ENCODE data around the gene SAPCD2. TPM values are rescaled to one million over a fixed set of nuclear protein-coding genes. Genes with fewer than 3 reads are reported as not detected.

Gene SAPCD2
- total RNA-seq, 2 experiments from 2014 or later, result 0.17 to 0.19 TPM

DNA sequence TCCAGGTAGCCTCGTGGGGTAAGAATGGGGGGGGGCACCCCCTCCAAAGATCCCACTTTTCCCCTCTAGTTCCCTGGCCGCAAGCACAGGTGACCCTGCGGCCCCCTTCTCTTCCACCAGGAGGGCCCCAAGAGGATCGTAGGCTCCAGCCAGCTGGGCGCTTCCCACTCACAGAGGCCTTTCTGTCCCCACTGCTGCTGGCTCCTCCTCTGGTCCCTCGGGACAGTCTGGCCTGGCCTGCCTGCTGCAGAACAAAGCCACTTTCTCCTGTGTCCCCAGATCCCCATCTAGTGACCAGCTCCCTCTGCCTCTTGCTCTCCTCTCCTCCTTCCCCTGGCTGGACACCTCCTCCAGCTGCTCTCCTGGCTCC lies 534 bp upstream of the SAPCD2 start:
- Mint-ChIP-seq H3K4me3 (peak overlapping the region; percentile 82), H3K36me3 (ENCODE audit: low read depth) (no peaks in the 10 kb centered on the region), H3K27me3 (peaks cover 4% of the 10 kb centered on the region), H3K27ac (peak overlapping the region; percentile 24), H3K4me1 (ENCODE audit: low read depth) (peaks cover 16% of the 10 kb centered on the region), H3K9me3 (no peaks in the 10 kb centered on the region)
- no peaks in the 10 kb centered on the region for H3K36me3 ChIP-seq (ENCODE audit: insufficient read depth, low read length)
- peaks cover 28% of the 10 kb centered on the region for H3K4me1 ChIP-seq (ENCODE audit: insufficient read depth, low read length)
- ChIA-PET POLR2A (interaction anchor here (0.6 to 5.2 kb wide), 9 partner anchors 15 to 271 kb away, joined by 3 to 62 read pairs (median 4); partner anchors contain the start of genes DPP7 and MAN1B1), CTCF (interaction anchor here (1.1 to 2.8 kb wide), 6 partner anchors 16 to 166 kb away, joined by 3 to 15 read pairs (median 4); partner anchors contain the start of genes MAN1B1 and NPDC1)
- peaks cover 0 to 8% of the 10 kb centered on the region in 2 experiments for H3K27me3 ChIP-seq (ENCODE audit: control insufficient read depth in 1 of 2, insufficient read depth in 2 of 2, low read length in 2 of 2)
- TF ChIP-seq, protein P1, sequence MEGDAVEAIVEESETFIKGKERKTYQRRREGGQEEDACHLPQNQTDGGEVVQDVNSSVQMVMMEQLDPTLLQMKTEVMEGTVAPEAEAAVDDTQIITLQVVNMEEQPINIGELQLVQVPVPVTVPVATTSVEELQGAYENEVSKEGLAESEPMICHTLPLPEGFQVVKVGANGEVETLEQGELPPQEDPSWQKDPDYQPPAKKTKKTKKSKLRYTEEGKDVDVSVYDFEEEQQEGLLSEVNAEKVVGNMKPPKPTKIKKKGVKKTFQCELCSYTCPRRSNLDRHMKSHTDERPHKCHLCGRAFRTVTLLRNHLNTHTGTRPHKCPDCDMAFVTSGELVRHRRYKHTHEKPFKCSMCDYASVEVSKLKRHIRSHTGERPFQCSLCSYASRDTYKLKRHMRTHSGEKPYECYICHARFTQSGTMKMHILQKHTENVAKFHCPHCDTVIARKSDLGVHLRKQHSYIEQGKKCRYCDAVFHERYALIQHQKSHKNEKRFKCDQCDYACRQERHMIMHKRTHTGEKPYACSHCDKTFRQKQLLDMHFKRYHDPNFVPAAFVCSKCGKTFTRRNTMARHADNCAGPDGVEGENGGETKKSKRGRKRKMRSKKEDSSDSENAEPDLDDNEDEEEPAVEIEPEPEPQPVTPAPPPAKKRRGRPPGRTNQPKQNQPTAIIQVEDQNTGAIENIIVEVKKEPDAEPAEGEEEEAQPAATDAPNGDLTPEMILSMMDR (IDR thresholded peaks at IDR 0.05), result no peak
- peak overlapping the region; percentile 45 for H3K4me3 ChIP-seq (ENCODE audit: low read length)
- no peak for ATAC-seq (ENCODE audit: poor library complexity)
- no peaks in the 10 kb centered on the region for H3K9me3 ChIP-seq (ENCODE audit: control insufficient read depth in 1 of 2, insufficient read depth in 1 of 2, low read length in 2 of 2)
- H3K27ac ChIP-seq (ENCODE audit: low read depth in 1 of 2, low read length in 2 of 2), result no peak overlapping the region
- intact Hi-C loops (cut with DNase I, micrococcal nuclease), result loop anchor here (1.0 to 2.0 kb wide), 2 partner anchors 14 to 16 kb away; partner anchors contain the start of gene MAN1B1 (in 1 of the 2)
- no peak for DNase-seq

DNA sequence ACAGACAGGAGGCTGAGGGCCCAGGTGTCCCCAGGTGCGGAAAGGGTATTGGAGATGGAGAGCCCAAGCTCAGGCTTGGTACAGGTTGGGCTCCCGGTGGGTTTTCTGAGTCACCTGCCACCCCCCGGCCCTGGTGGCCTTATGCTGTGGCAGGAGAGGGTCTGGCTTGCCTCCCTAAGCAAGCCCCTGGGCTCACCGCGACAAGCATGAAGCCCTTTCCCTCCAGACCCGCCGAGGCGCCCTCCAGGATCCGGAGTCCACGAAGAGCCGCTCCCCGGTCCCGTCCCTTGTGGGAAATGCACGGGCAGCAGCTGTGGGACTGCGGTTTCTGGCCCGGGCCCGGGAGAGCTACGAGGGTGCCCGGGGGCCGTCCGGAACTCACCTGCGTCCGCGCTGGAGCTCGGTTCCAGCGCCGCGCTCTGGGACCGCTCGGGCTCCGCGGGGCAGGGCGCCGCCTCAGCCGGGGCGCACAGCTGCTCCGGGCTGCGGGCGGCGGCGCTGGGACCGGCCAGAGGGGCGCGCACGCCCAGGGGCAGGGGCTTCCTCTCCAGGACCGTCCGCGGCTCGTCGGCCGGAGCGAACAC lies 757 bp downstream of the SAPCD2 start:
- Mint-ChIP-seq H3K9me3 (no peaks in the 10 kb centered on the region), H3K27ac (no peak overlapping the region), H3K4me1 (ENCODE audit: low read depth) (peaks cover 16% of the 10 kb centered on the region), H3K36me3 (ENCODE audit: low read depth) (no peaks in the 10 kb centered on the region), H3K27me3 (peaks cover 4% of the 10 kb centered on the region), H3K4me3 (peak overlapping the region; percentile 30)
- H3K9me3 ChIP-seq (ENCODE audit: control insufficient read depth in 1 of 2, insufficient read depth in 1 of 2, low read length in 2 of 2), result no peaks in the 10 kb centered on the region
- peaks cover 28% of the 10 kb centered on the region for H3K4me1 ChIP-seq (ENCODE audit: insufficient read depth, low read length)
- TF ChIP-seq, protein P1 (IDR thresholded peaks at IDR 0.05), result no peak
- no peak overlapping the region for H3K27ac ChIP-seq (ENCODE audit: low read depth in 1 of 2, low read length in 2 of 2)
- ChIA-PET CTCF (interaction anchor here (0.7 to 2.8 kb wide), 5 partner anchors 23 to 167 kb away, joined by 3 to 15 read pairs (median 4); partner anchors contain the start of gene NPDC1), POLR2A (interaction anchor here (0.8 to 5.2 kb wide), 8 partner anchors 17 to 342 kb away, joined by 3 to 62 read pairs (median 4); partner anchors contain the start of genes MAN1B1 and TUBB4B)
- H3K27me3 ChIP-seq (ENCODE audit: control insufficient read depth in 1 of 2, insufficient read depth in 2 of 2, low read length in 2 of 2), result peaks cover 0 to 8% of the 10 kb centered on the region in 2 experiments
- DNase-seq (peak in 1 of 14 experiments; percentile 34), ATAC-seq (ENCODE audit: poor library complexity) (no peak)
- no peak overlapping the region for H3K4me3 ChIP-seq (ENCODE audit: low read length)
- intact Hi-C loops (cut with DNase I, micrococcal nuclease), result loop anchor here in 1 of 2 experiments (2.0 to 10.0 kb wide), 2 partner anchors 17 to 285 kb away; partner anchors contain the start of gene MAN1B1
- H3K36me3 ChIP-seq (ENCODE audit: insufficient read depth, low read length), result no peaks in the 10 kb centered on the region

- Histone ChIP-seq H3K27me3 (ENCODE audit: control insufficient read depth in 1 of 2, insufficient read depth in 2 of 2, low read length in 2 of 2) (peaks cover 0 to 8% of the 10 kb centered on the region in 2 experiments), H3K27ac (ENCODE audit: low read depth in 1 of 2, low read length in 2 of 2) (no peak overlapping the region), H3K36me3 (ENCODE audit: insufficient read depth, low read length) (no peaks in the 10 kb centered on the region), H3K9me3 (ENCODE audit: control insufficient read depth in 1 of 2, insufficient read depth in 1 of 2, low read length in 2 of 2) (no peaks in the 10 kb centered on the region), H3K4me1 (ENCODE audit: insufficient read depth, low read length) (peaks cover 35% of the 10 kb centered on the region), H3K4me3 (ENCODE audit: low read length) (no peak overlapping the region)
- TF ChIP-seq, protein P1 (IDR thresholded peaks at IDR 0.05), result no peak
- DNase-seq (no peak), ATAC-seq (ENCODE audit: poor library complexity) (no peak)
- Mint-ChIP-seq H3K36me3 (ENCODE audit: low read depth) (no peaks in the 10 kb centered on the region), H3K9me3 (no peaks in the 10 kb centered on the region), H3K27me3 (peaks cover 4% of the 10 kb centered on the region), H3K27ac (no peak overlapping the region), H3K4me3 (peak overlapping the region; percentile 54), H3K4me1 (ENCODE audit: low read depth) (peaks cover 16% of the 10 kb centered on the region)
- intact Hi-C loops (cut with DNase I, micrococcal nuclease), result loop anchor here in 1 of 2 experiments (10.0 kb wide), 1 partner anchor 284 kb away; no protein-coding TSS in a partner anchor
- ChIA-PET CTCF (interaction anchor here (1.3 to 3.6 kb wide), 6 partner anchors 9 to 159 kb away, joined by 4 to 38 read pairs (median 13); partner anchors contain the start of genes ABCA2, NPDC1 and RNF224), POLR2A (interaction anchor here (0.9 to 5.2 kb wide), 5 partner anchors 9 to 172 kb away, joined by 3 to 62 read pairs (median 10); partner anchors contain the start of genes MAN1B1 and TUBB4B)
These were observed 1.5 kb downstream of the SAPCD2 start for GRCh38 chr9:137068539-137069507.

All from CD4-positive, alpha-beta T cell (primary cell).